ENCODE results near the gene GHR. TPM values are rescaled to one million over a fixed set of nuclear protein-coding genes. Genes with fewer than 3 reads are reported as not detected.

Gene GHR
- total and polyA plus RNA-seq, 2 of the 8 experiments (the other 6 are each of a cell fraction or from before 2014, with no cell fraction given) = 0.15 to 0.19 TPM

GRCh38 chr5:42374679-42375273 lies 48.5 kb upstream of the GHR start:
- Histone ChIP-seq H2BK120ac (replicated peaks; ENCODE audit: low read depth, low read length) (no peak overlapping the region), H4K20me1 (replicated peaks in 1 of 2; ENCODE audit: control insufficient read depth in 1 of 2, insufficient read depth in 2 of 2, low read length in 2 of 2) (no peaks in the 10 kb centered on the region), H3K27ac (ENCODE audit: low read depth, low read length) (no peak overlapping the region), H3K4me1 (replicated peaks in 1 of 4; ENCODE audit: control insufficient read depth in 3 of 4, insufficient read depth in 4 of 4, low read length in 3 of 4) (no peaks in the 10 kb centered on the region), H3K9ac (replicated peaks in 1 of 4; ENCODE audit: extremely low read depth in 1 of 4, low read depth in 3 of 4, low read length in 3 of 4) (no peak overlapping the region), H2BK5ac (ENCODE audit: low read depth, low read length) (no peak overlapping the region), H3K36me3 (ENCODE audit: control insufficient read depth in 2 of 4, insufficient read depth in 4 of 4, low read length in 3 of 4) (no peaks in the 10 kb centered on the region), H3K23me2 (ENCODE audit: low read depth, low read length) (no peaks in the 10 kb centered on the region), H3K27me3 (replicated peaks in 1 of 4; ENCODE audit: control insufficient read depth in 3 of 4, extremely low read depth in 1 of 4, insufficient read depth in 3 of 4, low read length in 3 of 4) (no peaks in the 10 kb centered on the region), H2AFZ (ENCODE audit: low read length) (no peak overlapping the region), H3K79me1 (ENCODE audit: low read depth, low read length) (no peaks in the 10 kb centered on the region), H2BK15ac (ENCODE audit: low read length) (no peak overlapping the region), H2BK12ac (ENCODE audit: low read depth, low read length) (no peak overlapping the region), H4K8ac (ENCODE audit: extremely low read depth, insufficient read depth, low read length) (no peak overlapping the region), H3K18ac (ENCODE audit: extremely low read depth, low read length) (no peak overlapping the region), H4K91ac (replicated peaks; ENCODE audit: insufficient read length, low read length) (no peak overlapping the region), H4K5ac (ENCODE audit: insufficient read length, low read depth, low read length) (no peak overlapping the region), H3K4me2 (ENCODE audit: insufficient read depth in 1 of 2, low read depth in 2 of 2, low read length in 2 of 2) (no peak overlapping the region), H3K23ac (ENCODE audit: insufficient read length) (no peak overlapping the region), H2BK20ac (ENCODE audit: low read length) (no peak overlapping the region), H2AK5ac (ENCODE audit: low read depth, low read length) (no peak overlapping the region), H3K56ac (replicated peaks; ENCODE audit: insufficient read length, low read depth, low read length) (no peak overlapping the region), H3K4ac (replicated peaks; ENCODE audit: insufficient read length, low read depth, low read length) (no peak overlapping the region), H3K14ac (ENCODE audit: insufficient read length) (no peak overlapping the region), H3K4me3 (ENCODE audit: extremely low read depth in 1 of 4, insufficient read depth in 2 of 4, low read depth in 3 of 4, low read length in 4 of 4) (no peak overlapping the region), H3K9me3 (ENCODE audit: insufficient read depth in 2 of 2, low read depth in 1 of 2, low read length in 1 of 2) (no peaks in the 10 kb centered on the region; a peak in 1 of 4 replicates), H3K79me2 (ENCODE audit: control insufficient read depth in 1 of 2, insufficient read depth in 2 of 2, low read length in 2 of 2) (no peaks in the 10 kb centered on the region)
- ChIA-PET CTCF (ENCODE audit: partially characterized antibody) (interaction anchor here (0.6 kb wide), 1 partner anchor 188 kb away, joined by 3 read pairs; no protein-coding TSS in a partner anchor), POLR2A (ENCODE audit: partially characterized antibody) (no interaction called here)
- no peak for FAIRE-seq
- TF ChIP-seq HDAC6 (IDR thresholded peaks at IDR 0.05; ENCODE audit: low read depth, low read length) = no peak
- no peak for TF ChIP-seq TAF1 (IDR thresholded peaks at IDR 0.05; ENCODE audit: low read depth, low read length)
- TF ChIP-seq NANOG (IDR thresholded peaks at IDR 0.05; ENCODE audit: insufficient read depth, low read depth, low read length, poor library complexity, severe bottlenecking) = no peak
- no peak for TF ChIP-seq YY1 (IDR thresholded peaks at IDR 0.05; ENCODE audit: low read depth, low read length)
- no peak for TF ChIP-seq CBX5 (IDR thresholded peaks at IDR 0.05; ENCODE audit: low read depth, low read length)
- no peak for TF ChIP-seq KDM4A (IDR thresholded peaks at IDR 0.05; ENCODE audit: low read depth, low read length, severe bottlenecking)
- TF ChIP-seq TAF7 (optimal IDR thresholded peaks at IDR 0.05; ENCODE audit: borderline replicate concordance, low read depth, low read length) = no peak
- TF ChIP-seq KDM5A (IDR thresholded peaks at IDR 0.05; ENCODE audit: low read length) = no peak
- no peak for TF ChIP-seq E2F6 (IDR thresholded peaks at IDR 0.05)
- TF ChIP-seq TEAD4 (IDR thresholded peaks at IDR 0.05; ENCODE audit: low read depth, low read length) = no peak
- TF ChIP-seq, protein P1, sequence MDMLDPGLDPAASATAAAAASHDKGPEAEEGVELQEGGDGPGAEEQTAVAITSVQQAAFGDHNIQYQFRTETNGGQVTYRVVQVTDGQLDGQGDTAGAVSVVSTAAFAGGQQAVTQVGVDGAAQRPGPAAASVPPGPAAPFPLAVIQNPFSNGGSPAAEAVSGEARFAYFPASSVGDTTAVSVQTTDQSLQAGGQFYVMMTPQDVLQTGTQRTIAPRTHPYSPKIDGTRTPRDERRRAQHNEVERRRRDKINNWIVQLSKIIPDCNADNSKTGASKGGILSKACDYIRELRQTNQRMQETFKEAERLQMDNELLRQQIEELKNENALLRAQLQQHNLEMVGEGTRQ (IDR thresholded peaks at IDR 0.05; ENCODE audit: low read length) = no peak
- TF ChIP-seq BACH1 (IDR thresholded peaks at IDR 0.05; ENCODE audit: low read length) = no peak
- TF ChIP-seq POLR2A (IDR thresholded peaks at IDR 0.05; ENCODE audit: control extremely low read depth in 1 of 2, low read depth in 2 of 2, low read length in 2 of 2) = no peak
- 88% methylated on average over 5 of the region's 5 CpGs; no CpG with 5 or more reads in 1 of the 2 experiments for WGBS, 2 experiments (ENCODE audit: extremely low coverage in 1 of 2, insufficient coverage in 1 of 2, insufficient read length in 1 of 2, insufficient replicate concordance in 2 of 2, low coverage in 1 of 2, low lambda C conversion rate in 2 of 2, missing lambda C conversion rate in 1 of 2)
- DNase-seq (ENCODE audit: low read depth in 1 of 2, low spot score in 2 of 2) = no peak

Measured in H1 (cell line).